Peyer's patch (tissue), 4 donors: Measurements from ENCODE around the gene SEMA3A.

Experiments used
- CTCF ChIP-seq, 6 experiments: fragments of 450-650 bp in 4 of 6; fragments of 200-600 bp in 2 of 6; sonication (generic) in 1 of 6; IDR thresholded peaks; one replicate each; pipeline ENCODE4 v1.5.1; 2017 to 2019; ENCODE audit warnings: antibody characterized with exemption in 6 of 6, mild to moderate bottlenecking in 3 of 6, moderate library complexity in 1 of 6
- POLR2A ChIP-seq, 2 donors: fragments of 450-650 bp; IDR thresholded peaks; one replicate each; pipeline ENCODE4 v1.5.1; 2017; ENCODE audit warnings: antibody characterized with exemption in 2 of 2, mild to moderate bottlenecking in 2 of 2, moderate library complexity in 2 of 2

- TF ChIP-seq CTCF (IDR thresholded peaks at IDR 0.05) (no peak), POLR2A (IDR thresholded peaks at IDR 0.05) (no peak)
Measured at GRCh38 chr7:84009782-84010181, 184.8 kb downstream of the SEMA3A start.
